Tibial artery (tissue), 4 donors: Measurements from ENCODE around the gene ZNF558.

Experiments
- DNase-seq, 2 donors: peaks; one replicate each; pipeline ENCODE4 v3.0.0-alpha.2; 2019
- H3K27ac ChIP-seq, 2 donors: fragments of 200-600 bp; sonication (generic) in 1 of 2; 1 replicate in 1 of 2; 2 replicates in 1 of 2; pipeline ENCODE4 v1.5.1; 2018 to 2019; ENCODE audit warnings: mild to moderate bottlenecking in 1 of 2
- H3K27me3 ChIP-seq, 2 donors: fragments of 200-600 bp; sonication (generic) in 1 of 2; one replicate each; pipeline versions ENCODE4 v1.5.1 to v1.6.0; 2016 to 2019
- H3K36me3 ChIP-seq, 3 donors: fragments of 200-600 bp; sonication (generic) in 2 of 3; one replicate each; pipeline ENCODE4 v1.5.1; 2016 to 2019; ENCODE audit warnings: mild to moderate bottlenecking in 2 of 3
- H3K4me1 ChIP-seq, 4 donors: fragments of 200-600 bp; sonication (generic) in 2 of 4; 1 replicate in 3 of 4; 2 replicates in 1 of 4; pipeline ENCODE4 v1.5.1; 2016 to 2019
- H3K4me3 ChIP-seq, 2 donors: fragments of 200-600 bp; sonication (generic) in 1 of 2; 1 replicate in 1 of 2; 2 replicates in 1 of 2; pipeline ENCODE4 v1.5.1; 2018 to 2019; ENCODE audit warnings: mild to moderate bottlenecking in 2 of 2
- H3K9me3 ChIP-seq, 3 donors: fragments of 200-600 bp; sonication (generic) in 1 of 3; one replicate each; pipeline ENCODE4 v1.5.1; 2016 to 2019
- intact Hi-C: fragments of 100-400 bp; cut with DNase I; formaldehyde crosslinking; loops from one replicate; pipeline ENCODE4 v1.15.0; 2023; ENCODE audit warnings: low total_unique reads
- TF ChIP-seq, protein P1 (sequence below), 2 experiments: fragments of 200-600 bp in 1 of 2; fragments of 450-650 bp in 1 of 2; IDR thresholded peaks; one replicate each; pipeline ENCODE4 v1.5.1; 2017 to 2019; ENCODE audit warnings: antibody characterized with exemption in 2 of 2, mild to moderate bottlenecking in 1 of 2, moderate library complexity in 1 of 2

ZNF558 gene

DNA sequence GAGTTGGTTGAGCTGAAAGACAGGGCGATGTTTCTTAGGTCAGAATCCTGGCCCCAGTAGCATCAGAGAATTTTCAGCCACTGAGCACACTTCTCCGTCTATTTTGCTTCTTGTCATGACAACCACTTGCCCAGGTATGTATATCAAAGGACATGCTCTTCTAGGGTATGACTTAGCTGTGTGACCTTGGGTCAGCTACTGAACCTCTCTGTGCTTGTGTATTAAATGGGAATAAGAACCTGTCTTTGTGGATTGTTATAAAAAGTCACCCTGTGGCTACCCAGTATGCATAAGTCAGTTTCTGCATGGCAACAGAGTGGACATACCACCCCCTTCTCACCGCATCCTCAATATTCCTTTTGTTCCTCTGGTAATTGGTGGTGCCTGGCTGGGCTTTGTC, 26.2 kb upstream of the ZNF558 start:
- H3K27me3 ChIP-seq = peaks cover 0 to 11% of the 10 kb centered on the region in 2 donors
- H3K36me3 ChIP-seq = no peaks in the 10 kb centered on the region
- no peak overlapping the region for H3K4me3 ChIP-seq
- intact Hi-C loops = no loop called here
- no peaks in the 10 kb centered on the region for H3K4me1 ChIP-seq
- no peak overlapping the region for H3K27ac ChIP-seq
- no peak for DNase-seq
- TF ChIP-seq, protein P1, sequence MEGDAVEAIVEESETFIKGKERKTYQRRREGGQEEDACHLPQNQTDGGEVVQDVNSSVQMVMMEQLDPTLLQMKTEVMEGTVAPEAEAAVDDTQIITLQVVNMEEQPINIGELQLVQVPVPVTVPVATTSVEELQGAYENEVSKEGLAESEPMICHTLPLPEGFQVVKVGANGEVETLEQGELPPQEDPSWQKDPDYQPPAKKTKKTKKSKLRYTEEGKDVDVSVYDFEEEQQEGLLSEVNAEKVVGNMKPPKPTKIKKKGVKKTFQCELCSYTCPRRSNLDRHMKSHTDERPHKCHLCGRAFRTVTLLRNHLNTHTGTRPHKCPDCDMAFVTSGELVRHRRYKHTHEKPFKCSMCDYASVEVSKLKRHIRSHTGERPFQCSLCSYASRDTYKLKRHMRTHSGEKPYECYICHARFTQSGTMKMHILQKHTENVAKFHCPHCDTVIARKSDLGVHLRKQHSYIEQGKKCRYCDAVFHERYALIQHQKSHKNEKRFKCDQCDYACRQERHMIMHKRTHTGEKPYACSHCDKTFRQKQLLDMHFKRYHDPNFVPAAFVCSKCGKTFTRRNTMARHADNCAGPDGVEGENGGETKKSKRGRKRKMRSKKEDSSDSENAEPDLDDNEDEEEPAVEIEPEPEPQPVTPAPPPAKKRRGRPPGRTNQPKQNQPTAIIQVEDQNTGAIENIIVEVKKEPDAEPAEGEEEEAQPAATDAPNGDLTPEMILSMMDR (IDR thresholded peaks at IDR 0.05) = no peak
- no peaks in the 10 kb centered on the region for H3K9me3 ChIP-seq

DNA sequence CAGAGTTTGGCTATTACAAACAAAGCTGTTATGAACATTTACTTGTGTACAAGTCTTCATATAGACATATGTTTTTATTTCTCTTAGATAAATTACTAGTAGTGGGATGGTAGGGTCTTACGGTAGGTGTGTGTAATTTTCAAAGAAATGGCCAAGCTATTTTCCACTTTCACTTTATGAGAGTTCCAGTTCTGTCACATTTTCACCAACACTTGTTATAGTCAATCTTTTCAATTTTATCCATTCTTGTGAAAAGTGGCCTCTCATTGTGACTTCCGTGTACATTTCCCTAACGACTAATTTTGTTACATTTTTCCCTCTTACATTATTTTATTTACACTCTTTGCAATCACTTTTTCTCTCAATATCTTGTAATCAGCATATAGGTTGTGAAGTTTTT, 18.4 kb upstream of the ZNF558 start:
- Histone ChIP-seq H3K4me1 (no peaks in the 10 kb centered on the region), H3K27ac (no peak overlapping the region), H3K9me3 (peaks cover 0 to 32% (median 15%) of the 10 kb centered on the region in 3 donors), H3K27me3 (peaks cover 0 to 7% of the 10 kb centered on the region in 2 donors), H3K4me3 (no peak overlapping the region), H3K36me3 (no peaks in the 10 kb centered on the region)
- intact Hi-C loops = no loop called here
- TF ChIP-seq, protein P1 (IDR thresholded peaks at IDR 0.05) = no peak
- no peak for DNase-seq

DNA sequence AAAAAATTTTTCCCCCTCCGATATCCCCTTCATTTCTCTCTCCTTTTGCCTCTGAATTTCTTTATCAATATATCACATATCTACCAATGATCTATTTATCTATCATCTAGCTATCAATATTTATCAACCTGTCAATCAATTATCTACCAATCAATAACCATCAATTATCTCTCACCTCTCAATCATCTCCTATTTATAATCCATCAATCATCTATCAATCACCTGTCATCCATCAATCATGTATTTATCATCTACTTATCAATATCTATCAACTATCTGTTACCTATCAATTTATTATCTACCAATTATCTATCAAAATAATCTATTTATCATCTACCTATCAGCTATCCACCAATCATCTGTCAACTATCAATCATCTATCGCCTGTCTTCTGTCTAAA, 17.1 kb upstream of the ZNF558 start:
- Histone ChIP-seq H3K36me3 (no peaks in the 10 kb centered on the region), H3K4me3 (no peak overlapping the region), H3K27ac (no peak overlapping the region), H3K9me3 (peaks cover 0 to 32% (median 15%) of the 10 kb centered on the region in 3 donors), H3K4me1 (no peaks in the 10 kb centered on the region), H3K27me3 (peaks cover 0 to 3% of the 10 kb centered on the region in 2 donors)
- TF ChIP-seq, protein P1 (IDR thresholded peaks at IDR 0.05) = no peak
- DNase-seq = no peak
- intact Hi-C loops = no loop called here

DNA sequence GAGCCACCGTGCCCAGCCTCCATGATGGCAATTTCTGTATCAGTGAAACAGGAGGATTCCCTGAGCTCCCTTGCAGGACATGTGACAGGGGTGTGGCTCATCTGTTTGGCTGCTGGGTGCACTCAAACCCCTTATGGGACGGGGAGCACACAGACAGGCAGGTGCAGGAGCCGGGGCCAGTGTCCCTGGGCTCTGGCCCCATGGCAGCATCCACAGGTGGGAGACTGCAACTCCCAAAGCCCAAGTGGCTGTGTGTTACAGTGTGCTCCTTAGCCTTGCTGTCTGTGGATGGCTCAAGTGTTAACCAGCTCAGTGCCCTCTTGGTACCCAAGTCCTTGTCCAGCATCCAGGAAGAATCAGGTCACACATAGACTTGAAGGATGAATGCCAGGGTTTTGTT, 14.7 kb upstream of the ZNF558 start:
- H3K27me3 ChIP-seq = no peaks in the 10 kb centered on the region
- H3K36me3 ChIP-seq = no peaks in the 10 kb centered on the region
- intact Hi-C loops = no loop called here
- no peak overlapping the region for H3K4me3 ChIP-seq
- no peak for DNase-seq
- TF ChIP-seq, protein P1 (IDR thresholded peaks at IDR 0.05) = no peak
- peaks cover 0 to 32% (median 15%) of the 10 kb centered on the region in 3 donors for H3K9me3 ChIP-seq
- H3K27ac ChIP-seq = no peak overlapping the region
- H3K4me1 ChIP-seq = no peaks in the 10 kb centered on the region

GRCh38 chr19:8840708-8841107, 8.6 kb upstream of the ZNF558 start:
- no peaks in the 10 kb centered on the region for H3K27me3 ChIP-seq
- H3K27ac ChIP-seq = no peak overlapping the region
- H3K9me3 ChIP-seq = no peaks in the 10 kb centered on the region
- no peak overlapping the region for H3K4me3 ChIP-seq
- TF ChIP-seq, protein P1 (IDR thresholded peaks at IDR 0.05) = no peak
- no peak for DNase-seq
- intact Hi-C loops = no loop called here
- no peaks in the 10 kb centered on the region for H3K4me1 ChIP-seq
- no peaks in the 10 kb centered on the region for H3K36me3 ChIP-seq

DNA sequence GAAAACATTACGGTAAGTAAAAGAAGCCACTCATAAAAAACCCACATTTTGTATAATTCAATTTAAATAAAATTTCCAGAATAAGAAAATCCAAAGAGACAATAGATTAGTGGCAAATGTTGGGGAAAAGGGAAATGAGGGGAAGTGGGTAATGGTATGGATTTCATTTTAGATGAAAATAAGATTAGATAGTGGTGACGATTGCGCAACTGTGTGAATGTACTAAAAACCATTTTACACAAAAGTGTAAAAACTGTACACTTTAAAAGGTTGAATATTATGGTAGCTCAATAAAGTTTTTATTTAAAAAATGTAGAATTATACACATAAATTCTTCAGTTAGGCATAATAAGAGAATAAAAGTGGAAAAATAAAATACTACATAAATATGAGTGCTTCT, 3.8 kb upstream of the ZNF558 start:
- no peak for DNase-seq
- peaks cover 0 to under 1% (median 0%) of the 10 kb centered on the region in 3 donors for H3K36me3 ChIP-seq
- TF ChIP-seq, protein P1 (IDR thresholded peaks at IDR 0.05) = no peak
- intact Hi-C loops = no loop called here
- H3K27me3 ChIP-seq = no peaks in the 10 kb centered on the region
- H3K4me1 ChIP-seq = peaks cover 0 to 10% (median 7%) of the 10 kb centered on the region in 4 donors
- H3K4me3 ChIP-seq = no peak overlapping the region
- no peak overlapping the region for H3K27ac ChIP-seq
- no peaks in the 10 kb centered on the region for H3K9me3 ChIP-seq
